HepG2 (cell line): ENCODE results near the gene NAV2.

Experiments used
- ARNT2 ChIP-seq: sonication (generic); formaldehyde crosslinking; IDR thresholded peaks from 2 replicates; pipeline ENCODE4 v1.8.0; 2022; ENCODE audit warnings: mild to moderate bottlenecking, low read depth, missing genetic modification reagents, moderate library complexity
- CTCF ChIP-seq: sonication (generic); formaldehyde crosslinking; IDR thresholded peaks from 2 replicates; pipeline ENCODE4 v1.5.0; 2020; ENCODE audit warnings: mild to moderate bottlenecking, missing genetic modification reagents, moderate library complexity
- EP300 ChIP-seq, 3 experiments: sonication (generic) in 1 of 3; formaldehyde crosslinking in 1 of 3; IDR thresholded peaks; 2 replicates each; pipeline versions ENCODE4 v1.5.1 to v1.6.1; 2011 to 2020; ENCODE audit warnings: low read depth in 2 of 3, low read length in 2 of 3, borderline replicate concordance in 1 of 3, improper control_type of control experiment in 1 of 3, mild to moderate bottlenecking in 1 of 3, missing genetic modification reagents in 1 of 3, moderate library complexity in 1 of 3
- HINFP ChIP-seq: sonication (generic); formaldehyde crosslinking; IDR thresholded peaks from 2 replicates; pipeline ENCODE4 v1.4.0; 2020; ENCODE audit warnings: low read depth, mild to moderate bottlenecking, missing genetic modification reagents
- NBN ChIP-seq: fragments of 450-650 bp; conservative IDR thresholded peaks from 2 replicates; pipeline ENCODE4 v1.6.1; 2017
- PBX3 ChIP-seq: sonication (generic); formaldehyde crosslinking; IDR thresholded peaks from 2 replicates; pipeline ENCODE4 v1.8.1; 2023; ENCODE audit warnings: missing genetic modification reagents, inconsistent platforms, borderline replicate concordance
- PHF20 ChIP-seq: sonication (generic); formaldehyde crosslinking; IDR thresholded peaks from 2 replicates; pipeline ENCODE4 v1.5.0; 2020; ENCODE audit warnings: mild to moderate bottlenecking, missing genetic modification reagents
- PHF5A ChIP-seq: IDR thresholded peaks from one replicate; pipeline ENCODE4 v1.6.1; 2018; ENCODE audit warnings: low read depth, missing genetic modification reagents; ENCODE audit not compliant: unreplicated experiment
- PRDM15 ChIP-seq: sonication (generic); formaldehyde crosslinking; IDR thresholded peaks from 2 replicates; pipeline ENCODE4 v1.4.0; 2020; ENCODE audit warnings: missing genetic modification reagents
- RAD51 ChIP-seq: fragments of 450-650 bp; IDR thresholded peaks from 2 replicates; pipeline ENCODE4 v1.6.1; 2016; ENCODE audit warnings: borderline replicate concordance
- RNF219 ChIP-seq: sonication (generic); formaldehyde crosslinking; IDR thresholded peaks from 2 replicates; pipeline ENCODE4 v1.5.0; 2020; ENCODE audit warnings: mild to moderate bottlenecking, missing genetic modification reagents
- TEF ChIP-seq: sonication (generic); formaldehyde crosslinking; IDR thresholded peaks from 2 replicates; pipeline ENCODE4 v1.5.0; 2020; ENCODE audit warnings: missing genetic modification reagents
- ZFP82 ChIP-seq: sonication (generic); formaldehyde crosslinking; IDR thresholded peaks from 2 replicates; pipeline ENCODE4 v1.5.1; 2020; ENCODE audit warnings: mild to moderate bottlenecking, missing genetic modification reagents, borderline replicate concordance

GRCh38 chr11:20119315-20119714 lies 406.7 kb downstream of the NAV2 start:
- TF ChIP-seq PBX3 (no peak), CTCF (CRISPR knock-in tag) (no peak), PHF20 (no peak), ARNT2 (CRISPR knock-in tag) (no peak), NBN (no peak), HINFP (CRISPR knock-in tag) (no peak), PHF5A (CRISPR knock-in tag) (no peak), RNF219 (CRISPR knock-in tag) (no peak), TEF (CRISPR knock-in tag) (no peak), EP300 (IDR thresholded peaks at IDR 0.05; ENCODE audit: low read depth in 2 of 2, low read length in 2 of 2) (no peak), EP300 (CRISPR knock-in tag; IDR thresholded peaks at IDR 0.05; ENCODE audit: borderline replicate concordance) (no peak), RAD51 (no peak), PRDM15 (CRISPR knock-in tag) (no peak), ZFP82 (CRISPR knock-in tag) (no peak)
